Stimulated activated CD8-positive, alpha-beta memory T cell treated with anti-CD3 and anti-CD28 coated beads, Interleukin-7, amount 100 ng/mL, for 4 hours (primary cell): Measurements from ENCODE around the gene HOXC10.

Experiments used
- DNase-seq, 2 donors: peaks; one replicate each; pipeline ENCODE4 v3.0.0-alpha.2; 2020; ENCODE audit warnings: low read depth in 2 of 2

HOXC10 gene

GRCh38 chr12:53991077-53991460 is 6.1 kb downstream of the HOXC10 start:
- no peak for DNase-seq

GRCh38 chr12:53992377-53992889 is 7.5 kb downstream of the HOXC10 start:
- no peak for DNase-seq

GRCh38 chr12:53993162-53994008 is 8.4 kb downstream of the HOXC10 start:
- DNase-seq, result no peak

GRCh38 chr12:53994009-53994263 is 9.0 kb downstream of the HOXC10 start:
- no peak for DNase-seq

- DNase-seq, result no peak
Observed at GRCh38 chr12:53994264-53995001, 9.5 kb downstream of the HOXC10 start.

- DNase-seq, result no peak
Observed at GRCh38 chr12:53995002-53995377, 10.0 kb downstream of the HOXC10 start.

- DNase-seq, result no peak
Observed at GRCh38 chr12:53995378-53996239, 10.7 kb downstream of the HOXC10 start.

GRCh38 chr12:53996240-53997203 is 11.6 kb downstream of the HOXC10 start:
- DNase-seq, result no peak

- no peak for DNase-seq
Observed at GRCh38 chr12:53997204-53998109, 12.5 kb downstream of the HOXC10 start.

- DNase-seq, result no peak
Observed at GRCh38 chr12:53998110-53998899, 13.4 kb downstream of the HOXC10 start.

- DNase-seq, result no peak
Observed at GRCh38 chr12:53998900-53999236, 13.9 kb downstream of the HOXC10 start.

- DNase-seq, result no peak
Observed at GRCh38 chr12:53999559-54000115, 14.7 kb downstream of the HOXC10 start.

- DNase-seq, result no peak
Observed at GRCh38 chr12:54000116-54001114, 15.5 kb downstream of the HOXC10 start, which contains the start of gene HOXC9. Gene HOXC9 (plus strand): TSS chr12:54000161. CDS start chr12:54000189, 28 bp downstream.

- no peak for DNase-seq
Observed at GRCh38 chr12:54001283-54002187, 16.6 kb downstream of the HOXC10 start.

- no peak for DNase-seq
Observed at GRCh38 chr12:54002278-54002914, 17.4 kb downstream of the HOXC10 start.

- DNase-seq, result no peak
Observed at GRCh38 chr12:54002915-54003389, 18.0 kb downstream of the HOXC10 start.
